OCI-LY7 (cell line): Measurements from ENCODE around the gene INTS7. TPM values are rescaled to one million over a fixed set of nuclear protein-coding genes. Genes with fewer than 3 reads are reported as not detected.

ENCODE experiments used
- BruUV-seq: library from RNA; stranded (reverse); fragments of 400-500 nt; replicated peaks from 2 replicates; lab custom pipeline; 2021; lab: Mats Ljungman, UMichigan
- CTCF ChIA-PET: fragments of 300-600 bp; sonication (Branson Sonifier 250); formaldehyde crosslinking; loops from one replicate; lab custom pipeline; 2022; ENCODE audit warnings: antibody characterized with exemption; ENCODE audit not compliant: unreplicated experiment; lab: Charles Lee
- POLR2A ChIA-PET: fragments of 300-600 bp; sonication (Branson Sonifier 250); formaldehyde crosslinking; loops from one replicate; lab custom pipeline; 2022; ENCODE audit warnings: antibody characterized with exemption; lab: Charles Lee
- DNase-seq: peaks from one replicate; pipeline ENCODE4 v3.0.0-alpha.2; 2015; ENCODE audit warnings: low spot score
- H2AFZ ChIP-seq: fragments of 200-600 bp; sonication (generic), shearing (Covaris generic); 2 replicates; pipeline ENCODE4 v1.6.1; 2014; ENCODE audit warnings: mild to moderate bottlenecking, antibody characterized with exemption, low read length, moderate library complexity
- H3K27ac ChIP-seq: fragments of 200-600 bp; sonication (generic); 2 replicates; pipeline ENCODE4 v1.5.1; 2014; ENCODE audit warnings: mixed run types, low read depth, mild to moderate bottlenecking, moderate library complexity, low read length, inconsistent platforms; ENCODE audit not compliant: poor library complexity, severe bottlenecking
- H3K36me3 ChIP-seq: fragments of 200-600 bp; sonication (generic); 2 replicates; pipeline ENCODE4 v1.6.1; 2014; ENCODE audit warnings: mild to moderate bottlenecking, antibody characterized with exemption, low read length, moderate library complexity, mixed read lengths; ENCODE audit not compliant: insufficient read depth
- H3K4me1 ChIP-seq: fragments of 200-600 bp; sonication (generic); 2 replicates; pipeline ENCODE4 v1.5.1; 2014; ENCODE audit warnings: mild to moderate bottlenecking, low read length; ENCODE audit not compliant: insufficient read depth, poor library complexity, severe bottlenecking
- H3K4me2 ChIP-seq: fragments of 200-600 bp; sonication (generic); 2 replicates; pipeline ENCODE4 v1.6.1; 2014; ENCODE audit warnings: mild to moderate bottlenecking, low read length
- H3K4me3 ChIP-seq: fragments of 200-600 bp; sonication (generic); 2 replicates; pipeline ENCODE4 v1.5.1; 2014; ENCODE audit warnings: mild to moderate bottlenecking, low read depth, low read length; ENCODE audit not compliant: poor library complexity, severe bottlenecking
- H3K79me2 ChIP-seq: fragments of 200-600 bp; sonication (generic); 2 replicates; pipeline ENCODE4 v1.6.1; 2016; ENCODE audit warnings: low read depth, mild to moderate bottlenecking, low read length, moderate library complexity, mixed read lengths; ENCODE audit not compliant: insufficient read depth
- H3K9me2 ChIP-seq: fragments of 200-600 bp; sonication (generic); 2 replicates; pipeline ENCODE4 v1.6.1; 2016; ENCODE audit warnings: mild to moderate bottlenecking, low read length, mixed read lengths; ENCODE audit not compliant: insufficient read depth
- H3K9me3 ChIP-seq: fragments of 200-600 bp; sonication (generic); 2 replicates; pipeline ENCODE4 v1.6.1; 2014; ENCODE audit warnings: mild to moderate bottlenecking, mixed run types, low read length, mixed read lengths
- H4K20me1 ChIP-seq: fragments of 200-600 bp; sonication (generic); 2 replicates; pipeline ENCODE4 v1.6.1; 2014; ENCODE audit warnings: mild to moderate bottlenecking, antibody characterized with exemption, low read length, moderate library complexity, mixed read lengths; ENCODE audit not compliant: insufficient read depth
- EZH2phosphoT487 ChIP-seq: fragments of 200-600 bp; sonication (generic); IDR thresholded peaks from 2 replicates; pipeline ENCODE4 v1.6.1; 2018; ENCODE audit warnings: low read depth, borderline replicate concordance, mild to moderate bottlenecking, mixed run types, antibody characterized with exemption, low read length, moderate library complexity, mixed read lengths
- intact Hi-C: fragments of 100-400 bp; cut with micrococcal nuclease; formaldehyde crosslinking; loops from one replicate; pipeline ENCODE4 v1.10.0; 2022; ENCODE audit not compliant: unreplicated experiment
- total RNA-seq, 2 experiments: library from RNA; depleted of rRNA in 1 of 2; stranded (reverse); fragments of >200 nt in 1 of 2; shearing (Covaris generic) in 1 of 2; gene quantifications; 2 replicates each; pipeline ENCODE4 v1.2.3, GENCODE V29; 2014 to 2022
- TF ChIP-seq, protein P1 (sequence below): fragments of 200-600 bp; sonication (generic); conservative IDR thresholded peaks from 2 replicates; pipeline ENCODE4 v1.5.1; 2014; ENCODE audit warnings: mild to moderate bottlenecking, antibody characterized with exemption, low read length, moderate library complexity, mixed read lengths

Gene INTS7
- total RNA-seq, 2 experiments from 2014 or later, result 17.8 to 25.8 TPM

DNA sequence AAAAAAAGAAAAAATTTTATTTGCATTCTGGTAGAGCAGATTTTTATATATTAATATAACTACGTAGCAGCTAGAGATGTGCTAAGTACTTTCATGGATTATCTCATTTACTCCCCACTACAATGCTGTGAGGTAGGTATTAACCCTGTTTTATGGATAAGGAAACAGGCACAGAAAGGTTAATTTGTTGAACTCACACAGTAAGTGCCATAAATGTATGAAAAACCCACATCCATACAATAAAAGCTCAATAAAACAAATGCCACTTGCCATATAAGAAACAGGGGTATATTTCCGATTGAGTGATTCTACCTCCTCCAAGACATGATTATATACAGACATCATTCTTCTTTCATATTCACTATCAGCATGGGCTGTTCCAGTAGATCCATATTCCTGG is 83.1 kb downstream of the INTS7 start:
- no TSS peak for BruUV-seq
- no peaks in the 10 kb centered on the region for H3K9me2 ChIP-seq
- peaks cover 44% of the 10 kb centered on the region for H3K36me3 ChIP-seq
- H2AFZ ChIP-seq, result no peak overlapping the region
- H3K79me2 ChIP-seq, result no peaks in the 10 kb centered on the region
- peaks cover 5% of the 10 kb centered on the region for H3K4me1 ChIP-seq
- H3K27ac ChIP-seq, result no peak overlapping the region
- ChIA-PET POLR2A (interaction anchor here (0.6 to 1.2 kb wide), 3 partner anchors 12 to 53 kb away, joined by 3 to 6 read pairs (median 4); no protein-coding TSS in a partner anchor), CTCF (interaction anchor here (1.1 kb wide), 1 partner anchor 253 kb away, joined by 3 read pairs; no protein-coding TSS in a partner anchor)
- no peak overlapping the region for H3K4me2 ChIP-seq
- TF ChIP-seq, protein P1, sequence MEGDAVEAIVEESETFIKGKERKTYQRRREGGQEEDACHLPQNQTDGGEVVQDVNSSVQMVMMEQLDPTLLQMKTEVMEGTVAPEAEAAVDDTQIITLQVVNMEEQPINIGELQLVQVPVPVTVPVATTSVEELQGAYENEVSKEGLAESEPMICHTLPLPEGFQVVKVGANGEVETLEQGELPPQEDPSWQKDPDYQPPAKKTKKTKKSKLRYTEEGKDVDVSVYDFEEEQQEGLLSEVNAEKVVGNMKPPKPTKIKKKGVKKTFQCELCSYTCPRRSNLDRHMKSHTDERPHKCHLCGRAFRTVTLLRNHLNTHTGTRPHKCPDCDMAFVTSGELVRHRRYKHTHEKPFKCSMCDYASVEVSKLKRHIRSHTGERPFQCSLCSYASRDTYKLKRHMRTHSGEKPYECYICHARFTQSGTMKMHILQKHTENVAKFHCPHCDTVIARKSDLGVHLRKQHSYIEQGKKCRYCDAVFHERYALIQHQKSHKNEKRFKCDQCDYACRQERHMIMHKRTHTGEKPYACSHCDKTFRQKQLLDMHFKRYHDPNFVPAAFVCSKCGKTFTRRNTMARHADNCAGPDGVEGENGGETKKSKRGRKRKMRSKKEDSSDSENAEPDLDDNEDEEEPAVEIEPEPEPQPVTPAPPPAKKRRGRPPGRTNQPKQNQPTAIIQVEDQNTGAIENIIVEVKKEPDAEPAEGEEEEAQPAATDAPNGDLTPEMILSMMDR, result no peak
- TF ChIP-seq EZH2phosphoT487, result no peak
- no peak overlapping the region for H3K4me3 ChIP-seq
- H4K20me1 ChIP-seq, result no peaks in the 10 kb centered on the region
- H3K9me3 ChIP-seq, result no peaks in the 10 kb centered on the region
- DNase-seq, result no peak
- intact Hi-C loops, result no loop called here

- H3K36me3 ChIP-seq, result peaks cover 40% of the 10 kb centered on the region
- POLR2A ChIA-PET, result interaction anchor here (0.6 kb wide), 1 partner anchor 13 kb away, joined by 6 read pairs; no protein-coding TSS in a partner anchor
- intact Hi-C loops, result no loop called here
- H2AFZ ChIP-seq, result no peak overlapping the region
- no TSS peak for BruUV-seq
- CTCF ChIA-PET, result interaction anchor here (1.1 kb wide), 1 partner anchor 253 kb away, joined by 3 read pairs; no protein-coding TSS in a partner anchor
- no peaks in the 10 kb centered on the region for H4K20me1 ChIP-seq
- no peak for TF ChIP-seq EZH2phosphoT487
- TF ChIP-seq, protein P1, result no peak
- no peak for DNase-seq
- no peak overlapping the region for H3K4me3 ChIP-seq
- H3K9me3 ChIP-seq, result no peaks in the 10 kb centered on the region
- no peak overlapping the region for H3K4me2 ChIP-seq
- peaks cover 5% of the 10 kb centered on the region for H3K4me1 ChIP-seq
- H3K9me2 ChIP-seq, result no peaks in the 10 kb centered on the region
- H3K27ac ChIP-seq, result no peak overlapping the region
- no peaks in the 10 kb centered on the region for H3K79me2 ChIP-seq
These were observed 83.5 kb downstream of the INTS7 start for GRCh38 chr1:211951856-211952255.

GRCh38 chr1:211948377-211948776 is 87.0 kb downstream of the INTS7 start:
- TF ChIP-seq EZH2phosphoT487, result no peak
- TF ChIP-seq, protein P1, result no peak
- Histone ChIP-seq H3K27ac (no peak overlapping the region), H3K79me2 (no peaks in the 10 kb centered on the region), H3K9me2 (no peaks in the 10 kb centered on the region), H3K36me3 (peaks cover 36% of the 10 kb centered on the region), H3K9me3 (no peaks in the 10 kb centered on the region), H3K4me1 (peaks cover 5% of the 10 kb centered on the region), H3K4me3 (no peak overlapping the region), H4K20me1 (no peaks in the 10 kb centered on the region), H2AFZ (no peak overlapping the region), H3K4me2 (no peak overlapping the region)
- ChIA-PET POLR2A (no interaction called here), CTCF (no interaction called here)
- no peak for DNase-seq
- intact Hi-C loops, result no loop called here
- no TSS peak for BruUV-seq
